GM18867 (cell line): Measurements from ENCODE around the gene CDC7.
"Not testable (repeated sequence)": the region's sequence is repeated elsewhere in the genome, so short reads cannot be mapped to it uniquely, and the experiment has no call there.

Source experiments
- ATAC-seq: cut with Tn5 transposase; IDR thresholded peaks from one replicate; pipeline ENCODE4 v1.9.1; 2021; ENCODE audit warnings: mild to moderate bottlenecking, moderate library complexity; ENCODE audit not compliant: unreplicated experiment

CDC7 gene

GRCh38 chr1:91507328-91507727 lies 6.7 kb downstream of the CDC7 start:
- no peak for ATAC-seq

- ATAC-seq = no peak
Observed at GRCh38 chr1:91510754-91511153, 10.1 kb downstream of the CDC7 start.

GRCh38 chr1:91511386-91511785 lies 10.7 kb downstream of the CDC7 start:
- ATAC-seq = no peak

- ATAC-seq = no peak
Observed at GRCh38 chr1:91513160-91513559, 12.5 kb downstream of the CDC7 start.

GRCh38 chr1:91513706-91514105 lies 13.1 kb downstream of the CDC7 start:
- no peak for ATAC-seq

- no peak for ATAC-seq
Observed at GRCh38 chr1:91515994-91516393, 15.3 kb downstream of the CDC7 start.

GRCh38 chr1:91516605-91517004 lies 16.0 kb downstream of the CDC7 start:
- ATAC-seq = not testable (repeated sequence)

GRCh38 chr1:91519167-91519566 lies 18.5 kb downstream of the CDC7 start:
- not testable (repeated sequence) for ATAC-seq

- no peak for ATAC-seq
Observed at GRCh38 chr1:91520942-91521507, 20.4 kb downstream of the CDC7 start.

GRCh38 chr1:91523482-91523881 lies 22.8 kb downstream of the CDC7 start:
- ATAC-seq = peak; percentile 100

GRCh38 chr1:91526496-91526895 lies 25.8 kb downstream of the CDC7 start:
- no peak for ATAC-seq

GRCh38 chr1:91527266-91527765 lies 26.7 kb downstream of the CDC7 start:
- no peak for ATAC-seq

GRCh38 chr1:91527781-91528180 lies 27.1 kb downstream of the CDC7 start:
- no peak for ATAC-seq

GRCh38 chr1:91529856-91530255 lies 29.2 kb downstream of the CDC7 start:
- ATAC-seq = no peak

- ATAC-seq = no peak
Observed at GRCh38 chr1:91533361-91534024, 32.8 kb downstream of the CDC7 start.

GRCh38 chr1:91535441-91535840 lies 34.8 kb downstream of the CDC7 start:
- no peak for ATAC-seq

- no peak for ATAC-seq
Observed at GRCh38 chr1:91537281-91537986, 36.8 kb downstream of the CDC7 start.

- no peak for ATAC-seq
Observed at GRCh38 chr1:91537987-91538304, 37.3 kb downstream of the CDC7 start.

GRCh38 chr1:91540910-91541309 lies 40.3 kb downstream of the CDC7 start:
- no peak for ATAC-seq

- no peak for ATAC-seq
Observed at GRCh38 chr1:91541918-91542533, 41.4 kb downstream of the CDC7 start.

GRCh38 chr1:91545506-91546300 lies 45.1 kb downstream of the CDC7 start:
- no peak for ATAC-seq
